K562 (cell line): Measurements from ENCODE around the gene NUP62. TPM values are rescaled to one million over a fixed set of nuclear protein-coding genes. Genes with fewer than 3 reads are reported as not detected.
A peak's percentile ranks its signal among the peaks of the same experiment; 100 is the strongest.

Experiments
- AFF4 ChIP-seq: sonication (generic); formaldehyde crosslinking; IDR thresholded peaks from 2 replicates; pipeline ENCODE4 v1.8.0; 2023; ENCODE audit warnings: mild to moderate bottlenecking, missing genetic modification reagents
- COPS2 ChIP-seq: fragments of 450-650 bp; conservative IDR thresholded peaks from 2 replicates; pipeline ENCODE4 v1.6.1; 2016; ENCODE audit warnings: mild to moderate bottlenecking, moderate library complexity
- FOS ChIP-seq: IDR thresholded peaks from 3 replicates; pipeline ENCODE4 v1.6.1; 2011; ENCODE audit not compliant: insufficient read length; ENCODE audit errors: extremely low read depth
- MAFK ChIP-seq: IDR thresholded peaks from 2 replicates; pipeline ENCODE4 v1.6.1; 2011; ENCODE audit warnings: low read length, improper control_type of control experiment
- NELFE ChIP-seq: IDR thresholded peaks from 2 replicates; pipeline ENCODE4 v1.6.1; 2011; ENCODE audit warnings: mild to moderate bottlenecking; ENCODE audit not compliant: insufficient read depth, insufficient read length
- POLR2AphosphoS2 ChIP-seq: IDR thresholded peaks from 2 replicates; pipeline ENCODE4 v1.6.1; 2012; ENCODE audit warnings: low read length, improper control_type of control experiment
- POLR2AphosphoS5 ChIP-seq: IDR thresholded peaks from 2 replicates; pipeline ENCODE4 v1.6.1; 2011; ENCODE audit warnings: mild to moderate bottlenecking, low read depth, low read length, moderate library complexity; ENCODE audit not compliant: control insufficient read depth, insufficient read depth
- RBFOX2 ChIP-seq: fragments of 200-400 bp; formaldehyde crosslinking; IDR thresholded peaks from 2 replicates; pipeline ENCODE4 v1.6.1; 2017; ENCODE audit warnings: low read depth, mild to moderate bottlenecking, low read length, moderate library complexity
- REST ChIP-seq, 2 experiments: fragments of 450-650 bp; formaldehyde crosslinking in 1 of 2; IDR thresholded peaks; 2 replicates each; pipeline versions ENCODE4 v1.4.0 to v1.6.1; 2014 to 2020; ENCODE audit warnings: mild to moderate bottlenecking in 2 of 2, borderline replicate concordance in 1 of 2, low read depth in 1 of 2
- SMARCE1 ChIP-seq: fragments of 450-650 bp; IDR thresholded peaks from 2 replicates; pipeline ENCODE4 v1.7.1; 2016; ENCODE audit warnings: mild to moderate bottlenecking
- TCF7 ChIP-seq: sonication (generic); IDR thresholded peaks from 2 replicates; pipeline ENCODE4 v1.6.1; 2016; ENCODE audit warnings: antibody characterized with exemption, borderline replicate concordance
- TRIM25 ChIP-seq: fragments of 450-650 bp; IDR thresholded peaks from 2 replicates; pipeline ENCODE4 v1.7.0; 2016; ENCODE audit warnings: borderline replicate concordance
- U2AF1 ChIP-seq: fragments of 200-400 bp; formaldehyde crosslinking; optimal IDR thresholded peaks from 2 replicates; pipeline ENCODE3; 2017; ENCODE audit warnings: mild to moderate bottlenecking, low read depth, low read length, moderate library complexity
- ZNF41 ChIP-seq: fragments of 250-450 bp; sonication (Bioruptor Pico); conservative IDR thresholded peaks from 2 replicates; pipeline ENCODE4 v1.4.0; 2020; ENCODE audit warnings: mild to moderate bottlenecking
- polyA plus RNA-seq, 8 experiments: library from polyadenylated mRNA; depleted of rRNA in 4 of 8; stranded (reverse) in 5 of 8; unstranded in 3 of 8; fragments of >200 nt; fragmentation: Nextera tagmentation in 2 of 8; fragmentation: Illumina TruSeq in 1 of 8; extraction: Ambion mirVana in 2 of 8; extraction: Trizol in 1 of 8; gene quantifications; 2 replicates each; pipeline versions ENCODE4 v1.2.1 to v1.2.3, GENCODE V29; 2011 to 2014; ENCODE audit warnings: inconsistent platforms in 1 of 8, missing spikeins in 1 of 8
- total RNA-seq, 7 experiments: library from RNA; depleted of rRNA in 6 of 7; stranded (reverse); fragments of >200 nt in 6 of 7; fragmentation: Illumina TruSeq in 2 of 7; extraction: Trizol in 2 of 7; gene quantifications; 2 replicates each; pipeline versions ENCODE4 v1.2.1 to v1.2.3, GENCODE V29; 2011 to 2021; ENCODE audit warnings: low replicate concordance in 1 of 7

The NUP62 gene
- total and polyA plus RNA-seq, 9 of the 15 experiments (the other 6 are each of a cell fraction or from before 2014, with no cell fraction given): 16.9 to 109 (median 66.0) TPM

- TF ChIP-seq TRIM25 (no peak), MAFK (no peak), NELFE (no peak), ZNF41 (CRISPR knock-in tag) (no peak), TCF7 (no peak), U2AF1 (no peak), COPS2 (no peak), FOS (no peak), POLR2AphosphoS5 (0 out of 2 replicates have a peak, but pooled peaks have one; percentile 1), RBFOX2 (peak; percentile 63), SMARCE1 (no peak), AFF4 (CRISPR knock-in tag) (no peak), REST (IDR thresholded peaks at IDR 0.05; ENCODE audit: borderline replicate concordance) (no peak), REST (CRISPR knock-in tag; IDR thresholded peaks at IDR 0.05; ENCODE audit: low read depth) (no peak), POLR2AphosphoS2 (0 out of 2 replicates have a peak, but pooled peaks have one; percentile 35)
Observed at GRCh38 chr19:49857061-49857837, 72.1 kb downstream of the NUP62 start (continued).
